ENCODE results near the gene PRAC2. TPM values are rescaled to one million over a fixed set of nuclear protein-coding genes. Genes with fewer than 3 reads are reported as not detected.

The PRAC2 gene
- total RNA-seq, 4 donors from 2014 or later, result 4.1 TPM; not detected in 3

DNA sequence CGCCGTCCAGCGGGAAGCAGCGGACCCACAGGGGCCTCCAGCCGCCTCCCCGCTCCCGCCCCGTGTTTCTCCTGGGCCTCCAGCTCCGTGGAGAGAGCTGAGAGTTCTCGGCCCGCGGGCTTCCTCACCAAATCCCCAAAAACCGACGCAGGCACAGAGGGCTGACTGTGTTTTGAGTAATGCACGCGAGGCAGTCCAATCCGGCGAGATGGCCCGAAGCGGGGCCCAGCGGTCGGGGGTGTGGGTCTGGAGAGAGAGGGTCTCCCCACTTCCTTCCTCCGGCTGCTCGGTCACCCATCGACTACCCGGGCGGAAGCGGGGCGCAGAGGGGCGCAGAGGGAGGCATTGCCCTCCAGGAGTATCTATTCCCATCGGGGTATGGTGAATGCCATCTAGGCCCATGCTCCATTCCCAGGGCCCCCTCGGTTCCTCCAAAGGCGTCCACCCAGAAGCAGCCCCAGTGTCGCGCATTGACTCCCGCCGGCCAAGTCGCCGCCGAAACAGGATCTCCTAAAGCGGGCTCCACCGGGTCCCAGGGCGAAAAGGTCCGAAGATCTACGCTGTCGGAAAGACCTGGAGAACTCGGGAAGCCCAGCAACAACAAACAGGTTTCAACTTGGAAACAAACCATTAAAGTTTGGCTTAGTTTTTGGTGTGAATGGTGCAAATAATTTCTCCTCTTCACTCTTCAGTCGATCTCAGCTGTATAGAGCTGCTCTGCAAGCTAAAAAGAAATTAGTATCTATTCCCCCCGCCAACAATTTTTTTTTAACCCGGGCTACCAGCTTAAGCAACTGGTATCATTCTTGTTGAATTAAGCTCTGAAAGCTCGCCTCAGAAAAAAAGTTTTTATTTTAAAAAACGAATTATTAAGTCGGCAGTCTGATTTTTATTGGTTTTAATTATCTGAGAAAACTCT, 24.7 kb downstream of the PRAC2 start:
- Histone ChIP-seq H3K36me3 (no peaks in the 10 kb centered on the region), H3K27ac (no peak overlapping the region), H3K4me3 (no peak overlapping the region), H3K4me1 (peaks cover 0 to 6% (median 3%) of the 10 kb centered on the region in 4 donors), H3K9me3 (no peaks in the 10 kb centered on the region), H3K27me3 (peaks cover 100% of the 10 kb centered on the region)
- intact Hi-C loops (cut with DNase I; ENCODE audit: low total_unique reads) (no loop called here), in situ Hi-C loops (cut with MboI; ENCODE audit: low pct_ligation_motif_present in 1 of 4, low pct_unique_long_range_greater_than_20kb in 1 of 4, low sequenced_read_pairs in 3 of 4) (no loop called here)
- TF ChIP-seq POLR2AphosphoS5 (IDR thresholded peaks at IDR 0.05) (no peak), POLR2A (IDR thresholded peaks at IDR 0.05) (no peak), EP300 (IDR thresholded peaks at IDR 0.05; ENCODE audit: low read depth) (no peak)
- TF ChIP-seq, protein P1, sequence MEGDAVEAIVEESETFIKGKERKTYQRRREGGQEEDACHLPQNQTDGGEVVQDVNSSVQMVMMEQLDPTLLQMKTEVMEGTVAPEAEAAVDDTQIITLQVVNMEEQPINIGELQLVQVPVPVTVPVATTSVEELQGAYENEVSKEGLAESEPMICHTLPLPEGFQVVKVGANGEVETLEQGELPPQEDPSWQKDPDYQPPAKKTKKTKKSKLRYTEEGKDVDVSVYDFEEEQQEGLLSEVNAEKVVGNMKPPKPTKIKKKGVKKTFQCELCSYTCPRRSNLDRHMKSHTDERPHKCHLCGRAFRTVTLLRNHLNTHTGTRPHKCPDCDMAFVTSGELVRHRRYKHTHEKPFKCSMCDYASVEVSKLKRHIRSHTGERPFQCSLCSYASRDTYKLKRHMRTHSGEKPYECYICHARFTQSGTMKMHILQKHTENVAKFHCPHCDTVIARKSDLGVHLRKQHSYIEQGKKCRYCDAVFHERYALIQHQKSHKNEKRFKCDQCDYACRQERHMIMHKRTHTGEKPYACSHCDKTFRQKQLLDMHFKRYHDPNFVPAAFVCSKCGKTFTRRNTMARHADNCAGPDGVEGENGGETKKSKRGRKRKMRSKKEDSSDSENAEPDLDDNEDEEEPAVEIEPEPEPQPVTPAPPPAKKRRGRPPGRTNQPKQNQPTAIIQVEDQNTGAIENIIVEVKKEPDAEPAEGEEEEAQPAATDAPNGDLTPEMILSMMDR (IDR thresholded peaks at IDR 0.05), result no peak
- no peak for DNase-seq
- WGBS, 2 donors (ENCODE audit: low coverage in 1 of 2), result 9 to 25% methylated on average over 6 to 49 of the region's 53 CpGs

GRCh38 chr17:48748718-48749566, 26.0 kb downstream of the PRAC2 start:
- TF ChIP-seq POLR2A (IDR thresholded peaks at IDR 0.05), result no peak
- TF ChIP-seq POLR2AphosphoS5 (IDR thresholded peaks at IDR 0.05), result peak in 1 of 3 donors; percentile 9
- peaks cover 100% of the 10 kb centered on the region for H3K27me3 ChIP-seq
- peaks cover 0 to 13% (median 4%) of the 10 kb centered on the region in 4 donors for H3K4me1 ChIP-seq
- no peak overlapping the region for H3K4me3 ChIP-seq
- no peak overlapping the region for H3K27ac ChIP-seq
- no peak for DNase-seq
- no peaks in the 10 kb centered on the region for H3K36me3 ChIP-seq
- intact Hi-C loops (cut with DNase I; ENCODE audit: low total_unique reads) (no loop called here), in situ Hi-C loops (cut with MboI; ENCODE audit: low pct_ligation_motif_present in 1 of 4, low pct_unique_long_range_greater_than_20kb in 1 of 4, low sequenced_read_pairs in 3 of 4) (no loop called here)
- no peaks in the 10 kb centered on the region for H3K9me3 ChIP-seq
- 28 to 37% methylated on average over 16 of the region's 16 CpGs for WGBS, 2 donors (ENCODE audit: low coverage in 1 of 2)

- intact Hi-C loops (cut with DNase I; ENCODE audit: low total_unique reads), result no loop called here
- peaks cover 0 to 22% (median 9%) of the 10 kb centered on the region in 4 donors for H3K4me1 ChIP-seq
- in situ Hi-C loops (cut with MboI; ENCODE audit: low pct_ligation_motif_present in 1 of 4, low pct_unique_long_range_greater_than_20kb in 1 of 4, low sequenced_read_pairs in 3 of 4), result no loop called here
- TF ChIP-seq POLR2A (IDR thresholded peaks at IDR 0.05) (no peak), POLR2AphosphoS5 (IDR thresholded peaks at IDR 0.05) (no peak), EP300 (IDR thresholded peaks at IDR 0.05; ENCODE audit: low read depth) (no peak)
- TF ChIP-seq, protein P1 (IDR thresholded peaks at IDR 0.05), result no peak
- H3K9me3 ChIP-seq, result no peaks in the 10 kb centered on the region
- WGBS, 2 donors (ENCODE audit: low coverage in 1 of 2), result 18% methylated on average over 29 of the region's 32 CpGs; no CpG with 5 or more reads in 1 of the 2 donors
- no peak overlapping the region for H3K27ac ChIP-seq
- H3K27me3 ChIP-seq, result peaks cover 100% of the 10 kb centered on the region
- H3K4me3 ChIP-seq, result no peak overlapping the region
- no peaks in the 10 kb centered on the region for H3K36me3 ChIP-seq
- no peak for DNase-seq
These were observed 26.9 kb downstream of the PRAC2 start for GRCh38 chr17:48749621-48750553.

- in situ Hi-C loops (cut with MboI; ENCODE audit: low pct_ligation_motif_present in 1 of 4, low pct_unique_long_range_greater_than_20kb in 1 of 4, low sequenced_read_pairs in 3 of 4) (no loop called here), intact Hi-C loops (cut with DNase I; ENCODE audit: low total_unique reads) (no loop called here)
- Histone ChIP-seq H3K9me3 (no peaks in the 10 kb centered on the region), H3K36me3 (no peaks in the 10 kb centered on the region), H3K4me1 (peaks cover 0 to 30% (median 12%) of the 10 kb centered on the region in 4 donors), H3K4me3 (no peak overlapping the region), H3K27me3 (peaks cover 100% of the 10 kb centered on the region), H3K27ac (no peak overlapping the region)
- TF ChIP-seq POLR2A (IDR thresholded peaks at IDR 0.05), result no peak
- TF ChIP-seq, protein P1 (IDR thresholded peaks at IDR 0.05), result no peak
- no peak for TF ChIP-seq EP300 (IDR thresholded peaks at IDR 0.05; ENCODE audit: low read depth)
- TF ChIP-seq POLR2AphosphoS5 (IDR thresholded peaks at IDR 0.05), result no peak
- 9% methylated on average over 3 of the region's 3 CpGs; no CpG with 5 or more reads in 1 of the 2 donors for WGBS, 2 donors (ENCODE audit: low coverage in 1 of 2)
- DNase-seq, result no peak
These were observed 28.2 kb downstream of the PRAC2 start for GRCh38 chr17:48751172-48751571.

Data from transverse colon (tissue), 4 donors.